Lower lobe of right lung (tissue), 2 donors: ENCODE measurements around the gene AP2A2. TPM values are rescaled to one million over a fixed set of nuclear protein-coding genes. Genes with fewer than 3 reads are reported as not detected.

Experiments used
- ATAC-seq, 2 donors: fragments of 200-7000 bp; cut with Tn5 transposase; one replicate each; pipeline ENCODE4 v1.9.1; 2020 to 2022; ENCODE audit warnings: mild to moderate bottlenecking in 2 of 2, moderate library complexity in 2 of 2
- DNase-seq: peaks from one replicate; pipeline ENCODE4 v3.0.0-alpha.2; 2020
- H3K27ac ChIP-seq: fragments of 200-600 bp; one replicate; pipeline ENCODE4 v1.8.0; 2022
- H3K27me3 ChIP-seq: fragments of 200-600 bp; one replicate; pipeline ENCODE4 v1.8.0; 2022; ENCODE audit warnings: low read depth
- H3K36me3 ChIP-seq: fragments of 200-600 bp; one replicate; pipeline ENCODE4 v1.8.0; 2022; ENCODE audit warnings: mild to moderate bottlenecking
- H3K4me1 ChIP-seq: fragments of 200-600 bp; one replicate; pipeline ENCODE4 v1.8.0; 2022
- H3K4me3 ChIP-seq: fragments of 200-600 bp; one replicate; pipeline ENCODE4 v1.8.0; 2022; ENCODE audit warnings: mild to moderate bottlenecking
- H3K9me3 ChIP-seq: fragments of 200-600 bp; one replicate; pipeline ENCODE4 v1.8.0; 2022
- intact Hi-C: fragments of 100-400 bp; cut with DNase I; formaldehyde crosslinking; loops from one replicate; pipeline ENCODE4 v1.11.0; 2022
- total RNA-seq: library from RNA; stranded (reverse); fragmentation: NEBNext Ultra II Directional; extraction: Animal tissue kit (Norgen Biotek cat#: 25700); gene quantifications from one replicate; pipeline ENCODE4 v1.2.1, GENCODE V29; 2021
- TF ChIP-seq, protein P1 (sequence below): fragments of 200-600 bp; IDR thresholded peaks from one replicate; pipeline ENCODE4 v1.8.0; 2022; ENCODE audit warnings: antibody characterized with exemption, mild to moderate bottlenecking
- donor health status: DM: no; HTN: yes; CAD: no; lungs with severe emphysema.

Gene AP2A2
- total RNA-seq, 1 donor from 2014 or later = 130 TPM

- Histone ChIP-seq H3K4me3 (no peak overlapping the region), H3K36me3 (no peaks in the 10 kb centered on the region), H3K27me3 (no peaks in the 10 kb centered on the region), H3K27ac (no peak overlapping the region), H3K4me1 (no peaks in the 10 kb centered on the region), H3K9me3 (no peaks in the 10 kb centered on the region)
- no peak for ATAC-seq
- intact Hi-C loops = no loop called here
- no peak for DNase-seq
- TF ChIP-seq, protein P1, sequence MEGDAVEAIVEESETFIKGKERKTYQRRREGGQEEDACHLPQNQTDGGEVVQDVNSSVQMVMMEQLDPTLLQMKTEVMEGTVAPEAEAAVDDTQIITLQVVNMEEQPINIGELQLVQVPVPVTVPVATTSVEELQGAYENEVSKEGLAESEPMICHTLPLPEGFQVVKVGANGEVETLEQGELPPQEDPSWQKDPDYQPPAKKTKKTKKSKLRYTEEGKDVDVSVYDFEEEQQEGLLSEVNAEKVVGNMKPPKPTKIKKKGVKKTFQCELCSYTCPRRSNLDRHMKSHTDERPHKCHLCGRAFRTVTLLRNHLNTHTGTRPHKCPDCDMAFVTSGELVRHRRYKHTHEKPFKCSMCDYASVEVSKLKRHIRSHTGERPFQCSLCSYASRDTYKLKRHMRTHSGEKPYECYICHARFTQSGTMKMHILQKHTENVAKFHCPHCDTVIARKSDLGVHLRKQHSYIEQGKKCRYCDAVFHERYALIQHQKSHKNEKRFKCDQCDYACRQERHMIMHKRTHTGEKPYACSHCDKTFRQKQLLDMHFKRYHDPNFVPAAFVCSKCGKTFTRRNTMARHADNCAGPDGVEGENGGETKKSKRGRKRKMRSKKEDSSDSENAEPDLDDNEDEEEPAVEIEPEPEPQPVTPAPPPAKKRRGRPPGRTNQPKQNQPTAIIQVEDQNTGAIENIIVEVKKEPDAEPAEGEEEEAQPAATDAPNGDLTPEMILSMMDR = no peak
Observed at GRCh38 chr11:1022908-1023810, 97.5 kb downstream of the AP2A2 start.

GRCh38 chr11:1023811-1024596 lies 98.3 kb downstream of the AP2A2 start:
- intact Hi-C loops = no loop called here
- DNase-seq = no peak
- TF ChIP-seq, protein P1 = no peak

GRCh38 chr11:1024597-1025409 lies 99.1 kb downstream of the AP2A2 start:
- intact Hi-C loops = no loop called here
- Histone ChIP-seq H3K4me1 (no peaks in the 10 kb centered on the region), H3K27ac (no peak overlapping the region), H3K36me3 (no peaks in the 10 kb centered on the region), H3K27me3 (no peaks in the 10 kb centered on the region), H3K4me3 (no peak overlapping the region), H3K9me3 (no peaks in the 10 kb centered on the region)
- ATAC-seq (no peak), DNase-seq (no peak)
- TF ChIP-seq, protein P1 = no peak

More at GRCh38 chr11:1023811-1024596, 98.3 kb downstream of the AP2A2 start:
- Histone ChIP-seq H3K4me1 (no peaks in the 10 kb centered on the region), H3K9me3 (no peaks in the 10 kb centered on the region), H3K27me3 (no peaks in the 10 kb centered on the region), H3K4me3 (no peak overlapping the region), H3K36me3 (no peaks in the 10 kb centered on the region), H3K27ac (no peak overlapping the region)
- no peak for ATAC-seq

DNA sequence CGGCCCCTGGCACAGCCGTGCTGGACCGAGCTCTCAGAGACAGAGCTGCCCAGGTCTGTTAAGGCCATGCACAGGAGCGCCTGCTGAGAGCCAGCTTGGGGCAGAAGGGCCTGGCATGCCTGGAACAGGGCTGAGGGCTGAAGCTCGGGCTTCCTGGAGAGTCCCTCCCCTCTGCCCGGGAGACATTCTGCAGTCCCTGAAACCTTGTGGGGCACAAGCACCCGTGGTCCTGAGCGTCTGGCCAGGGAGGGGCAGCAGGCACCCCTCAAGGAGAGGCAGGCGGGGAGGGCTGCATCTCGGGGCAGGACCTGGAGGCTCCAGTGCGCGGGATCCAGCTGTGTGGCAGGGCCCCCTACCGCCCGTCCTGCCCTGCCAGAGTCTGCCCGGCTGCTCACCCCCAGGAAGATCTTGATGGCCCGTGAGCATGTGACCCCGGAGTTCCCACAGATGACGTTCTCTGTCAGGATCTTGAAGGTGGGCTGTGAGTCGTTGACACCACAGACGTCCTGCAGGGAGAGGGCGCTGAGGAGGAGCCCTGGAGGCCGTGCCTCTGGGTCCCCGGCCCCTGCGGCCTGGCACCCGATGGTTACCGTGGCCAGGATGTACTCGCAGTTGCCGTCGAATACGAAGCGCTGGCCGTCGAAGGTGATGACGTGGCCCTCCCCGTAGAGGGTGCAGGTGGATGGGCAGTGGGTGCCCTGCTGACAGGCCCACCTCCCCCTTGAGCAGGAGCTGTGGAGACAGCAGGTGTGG lies 99.9 kb downstream of the AP2A2 start:
- Histone ChIP-seq H3K27me3 (no peaks in the 10 kb centered on the region), H3K4me3 (no peak overlapping the region), H3K27ac (no peak overlapping the region), H3K4me1 (no peaks in the 10 kb centered on the region), H3K36me3 (no peaks in the 10 kb centered on the region), H3K9me3 (no peaks in the 10 kb centered on the region)
- no peak for ATAC-seq
- no peak for DNase-seq
- intact Hi-C loops = no loop called here
- TF ChIP-seq, protein P1 = no peak

GRCh38 chr11:1026163-1026450 lies 100.4 kb downstream of the AP2A2 start:
- Histone ChIP-seq H3K27me3 (no peaks in the 10 kb centered on the region), H3K9me3 (no peaks in the 10 kb centered on the region), H3K4me1 (no peaks in the 10 kb centered on the region), H3K4me3 (no peak overlapping the region), H3K27ac (no peak overlapping the region), H3K36me3 (no peaks in the 10 kb centered on the region)
- DNase-seq (no peak), ATAC-seq (no peak)
- intact Hi-C loops = no loop called here
- TF ChIP-seq, protein P1 = no peak
